CD4-positive, alpha-beta T cell treated with Interleukin-6 for 4 hours (primary cell): Measurements from ENCODE around the gene MAGIX.
A peak's percentile ranks its signal among the peaks of the same experiment; 100 is the strongest.

ENCODE experiments used
- DNase-seq: peaks from one replicate; pipeline ENCODE4 v3.0.0-alpha.2; 2020; ENCODE audit warnings: mixed read lengths

The MAGIX gene

GRCh38 chrX:49184294-49185281 is 22.0 kb downstream of the MAGIX start:
- DNase-seq: peak; percentile 34

GRCh38 chrX:49186125-49187027 is 23.8 kb downstream of the MAGIX start, which contains the start of gene PRICKLE3:
TSS of gene PRICKLE3 (minus strand) at chrX:49186373. CDS start at chrX:49186297, 76 bp downstream.
- peak; percentile 86 for DNase-seq

DNA sequence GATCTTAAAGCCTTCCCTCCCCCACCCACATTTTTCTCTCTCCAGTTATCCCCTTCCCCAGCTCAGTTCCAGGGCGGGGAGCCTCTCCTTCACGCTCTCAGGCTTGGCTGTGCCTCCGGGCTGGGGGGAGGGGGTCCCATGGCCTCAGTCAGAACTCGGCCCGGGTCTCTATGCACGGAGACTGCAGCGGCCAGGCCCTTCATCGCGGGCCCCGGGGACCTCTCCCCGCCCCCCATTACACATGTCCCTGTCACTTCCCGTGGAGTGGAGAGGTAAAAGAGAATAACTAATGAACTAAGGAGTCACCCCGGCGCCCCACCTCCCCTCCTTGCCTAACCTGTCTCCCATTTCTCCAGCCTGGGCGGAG is 24.5 kb downstream of the MAGIX start:
- no peak for DNase-seq

- no peak for DNase-seq
Observed at GRCh38 chrX:49187526-49187925, 25.0 kb downstream of the MAGIX start.

DNA sequence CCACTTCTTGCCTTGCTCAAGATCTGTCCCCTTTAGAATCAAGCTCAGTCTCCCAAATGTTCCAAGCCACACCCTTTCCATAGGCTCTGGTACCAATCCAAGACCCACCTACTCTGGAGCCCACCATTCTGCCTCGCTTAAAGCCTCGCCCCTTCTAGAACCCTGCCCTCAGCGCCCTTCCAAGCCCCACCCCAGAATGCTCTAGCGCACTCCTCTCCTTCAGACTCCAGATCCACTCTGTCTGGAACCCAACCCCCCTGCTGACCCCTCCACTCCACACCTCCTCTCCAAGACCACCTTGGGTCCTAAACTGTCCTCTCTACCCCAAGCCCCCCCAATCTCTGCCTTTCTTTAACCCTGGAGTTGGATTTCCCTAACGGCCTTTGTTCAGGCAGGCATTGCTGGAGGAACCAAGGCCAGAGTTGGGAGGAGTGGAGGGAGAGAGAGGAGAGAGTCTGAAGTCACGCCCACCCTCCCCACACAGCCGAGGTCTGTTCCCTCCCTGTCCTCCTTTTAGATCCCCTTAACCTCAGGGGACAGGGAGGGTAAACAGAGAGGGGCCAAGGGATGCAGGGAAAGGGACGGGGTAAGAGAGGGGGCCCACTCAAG is 26.0 kb downstream of the MAGIX start:
- no peak for DNase-seq

DNA sequence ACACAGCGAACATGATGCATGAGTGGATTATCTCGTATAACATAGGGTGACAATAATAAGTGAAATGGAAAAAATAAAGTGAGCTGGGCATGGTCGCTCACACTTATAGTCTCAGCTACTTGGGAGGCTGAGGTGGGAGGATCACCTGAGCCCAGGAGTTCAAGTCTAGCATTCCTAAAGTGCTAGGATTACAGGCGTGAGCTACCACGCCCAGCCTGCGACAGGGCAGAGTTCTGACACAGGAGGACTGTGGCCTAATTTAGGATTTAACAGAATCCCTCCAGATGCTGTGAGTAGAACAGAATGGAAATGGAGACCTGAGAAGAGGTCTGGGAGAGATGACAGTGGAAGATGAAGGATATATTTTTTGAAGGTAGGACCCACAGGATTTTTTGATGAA is 27.0 kb downstream of the MAGIX start:
- no peak for DNase-seq

DNA sequence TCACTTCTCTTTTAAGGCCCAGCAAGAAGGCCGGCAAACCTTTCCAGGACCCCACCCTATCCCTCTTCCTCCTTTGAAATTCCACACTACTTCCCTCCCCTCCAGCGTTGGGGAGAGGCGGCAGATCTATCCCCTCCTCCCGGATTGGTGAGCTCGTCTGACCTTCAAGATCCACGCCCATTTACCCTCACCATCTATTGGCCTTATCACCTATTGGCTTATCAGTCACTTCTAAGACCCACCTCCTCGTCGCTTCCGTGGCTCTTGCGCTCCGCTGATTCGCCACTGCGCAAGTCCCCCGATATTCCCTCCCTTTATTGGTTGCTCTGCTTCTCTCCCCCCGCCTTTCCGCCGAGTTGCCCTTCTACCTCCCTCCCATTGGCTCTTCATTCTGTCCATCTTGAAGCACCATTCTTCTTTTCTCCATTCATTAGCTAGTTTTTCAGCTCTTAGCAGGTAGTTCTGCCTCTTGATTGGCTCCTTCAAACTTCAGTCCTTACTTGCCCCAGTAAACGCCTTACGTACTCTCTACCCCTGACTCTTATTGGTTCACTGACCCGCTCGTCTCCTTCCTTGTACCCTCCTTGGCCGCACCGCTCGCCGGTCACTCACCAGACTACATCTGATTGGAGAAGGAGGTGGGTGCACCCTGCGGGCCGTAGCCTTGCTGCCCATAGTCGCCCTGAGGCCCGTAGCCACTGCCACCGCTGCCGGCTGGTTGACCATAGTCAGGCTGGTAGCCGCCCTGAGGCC is 28.4 kb downstream of the MAGIX start:
- DNase-seq: peak; percentile 86

GRCh38 chrX:49191574-49192011 is 29.0 kb downstream of the MAGIX start:
- no peak for DNase-seq

GRCh38 chrX:49192722-49193328 is 30.3 kb downstream of the MAGIX start:
- DNase-seq: peak; percentile 52

- DNase-seq: no peak
Observed at GRCh38 chrX:49193542-49193964, 31.0 kb downstream of the MAGIX start.

DNA sequence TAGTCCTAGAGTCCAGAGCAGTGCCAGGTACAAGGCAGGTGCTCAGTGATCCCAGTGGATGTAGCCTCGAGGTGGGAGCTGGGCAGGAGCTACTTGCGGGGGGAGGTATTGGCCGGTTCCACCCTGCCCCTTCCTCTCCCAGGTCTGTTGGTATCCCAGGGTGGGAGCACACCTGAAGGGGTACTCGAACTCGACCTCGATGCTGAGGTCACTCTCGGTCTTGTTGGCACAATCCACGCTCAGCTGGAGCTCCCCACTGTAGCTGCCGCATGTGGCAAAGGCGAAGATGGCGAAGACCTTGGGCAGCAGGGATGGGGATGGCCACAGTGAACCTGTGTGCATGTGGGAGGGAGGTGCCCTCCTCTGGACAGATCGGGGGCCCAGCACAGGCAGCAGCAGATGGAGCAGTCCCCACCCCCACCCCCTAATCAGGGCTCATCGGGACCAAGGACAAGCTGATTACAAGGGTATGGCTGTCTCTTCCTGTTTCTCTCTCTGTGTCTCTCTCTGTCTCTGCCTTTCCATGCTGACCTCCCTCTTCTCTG is 35.1 kb downstream of the MAGIX start:
- DNase-seq: no peak

GRCh38 chrX:49198540-49199314 is 36.2 kb downstream of the MAGIX start:
- no peak for DNase-seq

DNA sequence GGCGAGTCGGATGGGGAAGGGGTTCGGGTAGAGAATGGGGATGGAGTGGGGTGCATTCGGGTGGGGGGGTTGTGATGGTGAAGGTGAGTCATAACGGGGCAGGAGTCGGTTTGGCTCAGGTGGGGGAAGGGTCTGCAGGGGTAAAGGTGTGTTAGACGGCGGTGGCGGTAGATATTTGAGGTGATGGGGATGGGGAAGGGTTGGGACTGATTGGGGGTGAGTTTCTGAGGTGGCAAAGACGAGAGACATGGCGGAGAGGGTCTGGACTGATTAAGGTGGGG is 36.7 kb downstream of the MAGIX start:
- no peak for DNase-seq

DNA sequence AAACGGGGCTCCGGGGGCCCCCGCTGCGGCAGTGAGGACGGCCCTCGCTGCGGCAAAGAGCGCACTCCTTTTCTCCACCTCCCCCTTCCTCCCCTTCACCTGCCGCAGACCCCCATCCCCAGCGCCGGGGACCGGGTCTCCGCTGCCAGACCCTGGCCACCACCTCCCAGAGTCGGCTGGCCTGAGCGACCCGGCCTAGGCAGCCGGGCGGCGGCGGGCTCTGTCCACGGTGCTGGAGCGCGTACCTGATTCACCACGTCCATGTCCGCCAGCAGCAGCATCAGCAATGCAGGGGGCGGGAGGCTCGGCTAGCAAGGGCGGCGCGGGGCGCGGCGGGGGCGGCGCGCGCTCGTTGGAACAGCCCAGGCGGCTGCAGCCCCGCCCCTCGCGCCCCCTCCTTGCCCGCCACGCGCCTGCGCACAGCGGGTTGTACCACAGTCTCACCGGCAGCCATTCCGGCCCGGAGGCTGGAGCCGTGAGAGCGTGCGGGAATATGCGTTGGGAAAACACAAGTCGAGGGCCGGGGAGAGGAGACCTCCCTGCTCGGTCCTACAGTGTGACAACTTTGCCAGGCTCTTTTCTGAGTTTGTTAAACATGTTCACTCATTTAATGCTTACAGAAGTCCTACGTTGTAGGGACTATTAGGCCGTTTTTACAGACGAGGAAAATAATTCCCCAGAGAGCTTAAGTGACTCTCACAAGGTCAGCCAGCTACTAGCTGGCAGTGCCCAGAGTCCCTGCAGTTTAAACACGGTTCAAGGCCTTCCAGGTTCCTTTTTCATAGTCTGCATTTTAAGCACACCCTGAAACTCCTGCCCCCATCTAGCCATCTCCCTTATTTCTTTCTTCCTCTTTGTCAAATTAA is 37.6 kb downstream of the MAGIX start, which contains the start of gene SYP:
SYP (minus strand) TSS at position 288 of the 866 bp plus-strand sequence; CDS start at position 281, 7 bp downstream.
- peak; percentile 90 for DNase-seq

- no peak for DNase-seq
Observed at GRCh38 chrX:49202022-49202421, 39.5 kb downstream of the MAGIX start.

GRCh38 chrX:49203536-49203935 is 41.0 kb downstream of the MAGIX start:
- no peak for DNase-seq

GRCh38 chrX:49204017-49204416 is 41.5 kb downstream of the MAGIX start:
- no peak for DNase-seq

DNA sequence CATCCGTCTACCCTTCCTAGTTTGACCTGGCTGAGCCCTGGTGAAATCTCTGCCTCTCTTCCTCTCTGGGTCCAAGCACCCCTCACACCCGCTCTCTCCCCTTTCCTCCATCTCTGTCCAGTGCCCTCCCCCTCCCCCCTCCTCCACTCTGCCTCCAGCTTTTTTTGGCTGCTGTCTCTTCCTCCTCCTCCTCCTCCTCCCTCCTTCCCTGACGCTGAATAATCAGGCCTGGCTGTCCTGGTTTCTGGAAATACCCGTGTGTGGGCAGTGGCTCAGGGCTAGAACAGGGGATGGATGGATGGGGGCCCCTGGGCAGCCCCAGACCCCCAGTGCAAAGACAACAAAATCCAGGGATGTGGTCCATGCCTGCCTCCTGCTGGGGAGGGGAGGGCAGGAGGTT is 42.2 kb downstream of the MAGIX start:
- DNase-seq: no peak

DNA sequence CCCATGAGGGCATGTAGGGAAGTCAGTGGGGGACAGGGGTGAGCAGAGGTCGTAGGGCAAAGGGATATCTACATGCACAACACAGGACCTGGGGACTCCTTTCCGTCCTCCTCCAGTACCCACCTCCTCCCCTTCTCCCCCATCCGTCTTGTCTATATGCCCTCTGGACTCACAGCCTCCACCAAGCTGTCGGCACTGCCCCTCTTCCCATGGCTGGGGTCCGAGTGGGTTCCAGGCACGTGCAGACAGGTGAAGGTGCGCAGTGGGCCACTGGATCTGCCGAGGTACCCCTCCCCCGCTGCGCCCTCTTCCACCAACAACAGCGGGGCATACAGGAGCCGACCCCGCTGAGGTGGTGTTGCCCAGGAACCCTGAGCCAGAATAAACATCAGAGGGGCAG is 42.9 kb downstream of the MAGIX start:
- no peak for DNase-seq

GRCh38 chrX:49206543-49206942 is 44.0 kb downstream of the MAGIX start:
- no peak for DNase-seq
